ENCODE data around the gene ESRRB. TPM values are rescaled to one million over a fixed set of nuclear protein-coding genes. Genes with fewer than 3 reads are reported as not detected.

The ESRRB gene
- total RNA-seq, 1 donor from 2014 or later = 0.16 TPM

DNA sequence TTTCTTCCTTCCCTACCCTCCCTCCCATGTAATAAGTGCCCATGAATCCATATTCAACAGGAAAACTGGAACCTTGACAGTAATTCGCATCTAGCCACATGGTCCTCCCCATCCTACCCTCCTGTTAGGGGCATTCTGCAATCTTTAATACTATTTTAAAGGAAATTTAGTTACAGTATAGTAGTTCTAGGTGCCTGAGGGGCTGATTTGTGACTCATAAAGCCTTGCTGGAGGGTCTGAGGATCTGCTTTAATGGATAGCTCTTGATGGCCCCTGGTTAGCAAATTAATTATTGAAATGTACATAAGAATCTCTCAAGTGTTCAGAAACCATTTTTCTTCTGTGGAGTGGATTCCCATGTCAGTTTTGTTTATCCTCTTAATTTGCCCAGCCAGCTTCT lies 54.1 kb downstream of the ESRRB start:
- DNase-seq (ENCODE audit: low spot score in 2 of 2, unreplicated experiment in 2 of 2) = no peak
- H3K27me3 Mint-ChIP-seq (ENCODE audit: low read depth) = peaks cover 7% of the 10 kb centered on the region
- no peaks in the 10 kb centered on the region for H3K9me3 Mint-ChIP-seq
- H3K4me3 Mint-ChIP-seq = no peak overlapping the region
- no peaks in the 10 kb centered on the region for H3K36me3 Mint-ChIP-seq
- no peak overlapping the region for H3K27ac Mint-ChIP-seq
- H3K4me1 Mint-ChIP-seq = peaks cover 17% of the 10 kb centered on the region
- TF ChIP-seq, protein P1, sequence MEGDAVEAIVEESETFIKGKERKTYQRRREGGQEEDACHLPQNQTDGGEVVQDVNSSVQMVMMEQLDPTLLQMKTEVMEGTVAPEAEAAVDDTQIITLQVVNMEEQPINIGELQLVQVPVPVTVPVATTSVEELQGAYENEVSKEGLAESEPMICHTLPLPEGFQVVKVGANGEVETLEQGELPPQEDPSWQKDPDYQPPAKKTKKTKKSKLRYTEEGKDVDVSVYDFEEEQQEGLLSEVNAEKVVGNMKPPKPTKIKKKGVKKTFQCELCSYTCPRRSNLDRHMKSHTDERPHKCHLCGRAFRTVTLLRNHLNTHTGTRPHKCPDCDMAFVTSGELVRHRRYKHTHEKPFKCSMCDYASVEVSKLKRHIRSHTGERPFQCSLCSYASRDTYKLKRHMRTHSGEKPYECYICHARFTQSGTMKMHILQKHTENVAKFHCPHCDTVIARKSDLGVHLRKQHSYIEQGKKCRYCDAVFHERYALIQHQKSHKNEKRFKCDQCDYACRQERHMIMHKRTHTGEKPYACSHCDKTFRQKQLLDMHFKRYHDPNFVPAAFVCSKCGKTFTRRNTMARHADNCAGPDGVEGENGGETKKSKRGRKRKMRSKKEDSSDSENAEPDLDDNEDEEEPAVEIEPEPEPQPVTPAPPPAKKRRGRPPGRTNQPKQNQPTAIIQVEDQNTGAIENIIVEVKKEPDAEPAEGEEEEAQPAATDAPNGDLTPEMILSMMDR (IDR thresholded peaks at IDR 0.05; ENCODE audit: unreplicated experiment) = no peak

DNA sequence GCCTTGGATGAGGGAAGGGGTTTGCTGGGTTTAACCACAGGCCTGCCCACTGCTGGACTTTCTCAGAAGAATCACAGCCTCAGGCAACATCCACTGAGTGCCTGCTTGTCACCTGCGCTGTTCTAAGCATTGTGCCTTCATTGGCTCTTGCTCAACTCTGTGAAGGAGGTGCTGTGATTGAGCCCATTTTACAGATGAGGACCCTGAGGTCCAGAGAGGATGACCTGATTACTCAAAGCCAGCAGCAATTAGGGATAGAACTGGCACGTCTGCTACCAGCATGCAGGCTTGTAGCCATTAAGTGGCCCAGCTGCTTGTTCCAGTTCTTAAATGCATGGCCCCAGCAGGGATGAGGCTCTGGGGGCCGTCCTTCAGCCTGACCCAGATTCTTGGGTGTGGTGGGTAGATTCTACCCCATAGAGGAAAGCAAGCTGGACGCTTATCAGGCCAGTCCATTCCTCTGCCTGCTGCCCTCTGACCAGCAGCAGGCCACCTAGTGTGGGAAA lies 54.6 kb downstream of the ESRRB start:
- H3K9me3 Mint-ChIP-seq = no peaks in the 10 kb centered on the region
- H3K4me3 Mint-ChIP-seq = no peak overlapping the region
- no peak for DNase-seq (ENCODE audit: low spot score in 2 of 2, unreplicated experiment in 2 of 2)
- H3K27me3 Mint-ChIP-seq (ENCODE audit: low read depth) = peaks cover 10% of the 10 kb centered on the region
- no peaks in the 10 kb centered on the region for H3K36me3 Mint-ChIP-seq
- H3K27ac Mint-ChIP-seq = no peak overlapping the region
- H3K4me1 Mint-ChIP-seq = peaks cover 17% of the 10 kb centered on the region
- TF ChIP-seq, protein P1 (IDR thresholded peaks at IDR 0.05; ENCODE audit: unreplicated experiment) = no peak

DNA sequence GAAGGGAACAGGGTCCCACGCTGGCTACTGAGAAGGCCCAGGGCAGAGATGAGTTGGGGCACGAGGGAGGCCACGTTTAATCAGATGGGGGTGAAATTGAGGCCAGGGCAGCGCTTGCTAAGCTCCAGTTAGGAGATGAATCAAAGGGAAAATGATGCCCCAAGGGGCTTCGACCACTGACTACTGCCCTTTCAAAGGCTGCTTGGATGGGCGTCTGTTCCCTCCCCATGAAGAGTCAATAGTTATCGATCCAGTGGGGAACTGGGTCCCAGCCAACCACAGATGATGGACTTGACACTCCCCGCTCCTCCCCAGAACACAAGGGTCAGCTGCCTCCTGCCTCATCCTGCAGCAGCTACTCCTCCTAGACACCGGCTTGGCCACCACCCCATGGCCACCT lies 55.6 kb downstream of the ESRRB start:
- H3K27me3 Mint-ChIP-seq (ENCODE audit: low read depth) = peaks cover 10% of the 10 kb centered on the region
- H3K27ac Mint-ChIP-seq = no peak overlapping the region
- no peak for DNase-seq (ENCODE audit: low spot score in 2 of 2, unreplicated experiment in 2 of 2)
- H3K36me3 Mint-ChIP-seq = no peaks in the 10 kb centered on the region
- TF ChIP-seq, protein P1 (IDR thresholded peaks at IDR 0.05; ENCODE audit: unreplicated experiment) = no peak
- H3K4me1 Mint-ChIP-seq = peaks cover 17% of the 10 kb centered on the region
- H3K9me3 Mint-ChIP-seq = no peaks in the 10 kb centered on the region
- no peak overlapping the region for H3K4me3 Mint-ChIP-seq

DNA sequence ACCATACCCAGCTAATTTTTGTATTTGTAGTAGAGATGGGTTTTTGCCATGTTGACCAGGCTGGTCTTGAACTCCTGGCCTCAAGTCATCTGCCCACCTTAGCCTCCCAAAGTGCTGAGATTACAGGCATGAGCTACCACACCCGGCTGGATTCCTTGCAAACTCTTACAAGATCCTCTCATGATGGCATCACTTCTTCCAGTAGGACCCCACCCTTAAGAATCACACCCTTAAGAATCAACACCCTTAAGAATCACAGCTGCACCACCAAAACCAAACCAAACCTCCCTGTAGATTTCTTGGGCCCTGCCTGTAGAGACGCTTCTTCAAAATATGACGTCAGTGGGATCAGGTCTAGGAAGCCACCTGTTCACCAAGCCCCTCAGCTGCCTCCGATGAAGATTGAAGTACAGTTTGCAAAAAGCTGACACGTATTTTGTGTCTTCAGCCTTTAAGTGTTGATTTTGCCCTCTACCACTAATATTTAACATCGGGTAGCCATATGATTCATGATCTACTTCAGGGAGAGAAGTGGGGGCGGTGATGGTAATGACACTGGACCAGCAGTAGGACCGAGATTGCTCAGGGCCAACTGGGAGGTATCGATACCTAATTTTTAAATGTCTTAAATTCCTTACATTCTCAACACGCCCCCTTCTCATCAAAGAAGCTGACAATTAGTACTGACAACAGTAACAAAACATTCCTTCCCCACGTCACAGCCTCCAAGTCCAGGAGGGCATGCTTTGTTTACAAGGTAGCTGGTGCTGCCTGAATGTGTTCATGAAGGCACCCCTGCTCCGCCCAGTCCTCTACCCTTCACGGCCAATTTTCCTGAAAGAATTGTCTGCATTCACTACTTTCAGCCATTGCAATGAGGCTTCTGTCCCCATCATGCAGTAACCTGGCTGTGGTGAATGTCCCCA lies 57.2 kb downstream of the ESRRB start:
- DNase-seq (ENCODE audit: low spot score in 2 of 2, unreplicated experiment in 2 of 2) = no peak
- Mint-ChIP-seq H3K27ac (peak overlapping the region; percentile 37), H3K36me3 (no peaks in the 10 kb centered on the region), H3K4me1 (peaks cover 17% of the 10 kb centered on the region), H3K9me3 (no peaks in the 10 kb centered on the region), H3K4me3 (no peak overlapping the region), H3K27me3 (ENCODE audit: low read depth) (peaks cover 11% of the 10 kb centered on the region)
- TF ChIP-seq, protein P1 (IDR thresholded peaks at IDR 0.05; ENCODE audit: unreplicated experiment) = no peak

DNA sequence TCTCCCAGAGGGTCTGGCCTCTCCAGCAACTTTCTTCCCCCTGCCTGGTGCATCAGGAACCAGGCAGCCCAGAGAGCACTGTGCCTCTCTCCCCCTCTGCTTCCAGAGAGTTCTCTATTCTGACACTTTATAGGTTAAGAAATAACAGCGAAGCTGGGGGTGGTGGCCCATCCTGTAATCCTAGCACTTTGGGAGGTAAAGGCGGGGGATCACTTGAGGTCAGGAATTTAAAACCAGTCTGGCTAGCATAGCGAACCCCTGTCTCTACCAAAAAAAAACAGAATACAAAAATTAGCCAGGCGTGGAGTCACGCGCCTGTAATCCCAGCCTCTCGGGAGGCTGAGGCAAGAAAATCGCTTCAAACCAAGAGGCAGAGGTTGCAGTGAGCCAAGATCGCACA lies 58.3 kb downstream of the ESRRB start:
- Mint-ChIP-seq H3K27ac (no peak overlapping the region), H3K4me1 (peaks cover 17% of the 10 kb centered on the region), H3K36me3 (no peaks in the 10 kb centered on the region), H3K27me3 (ENCODE audit: low read depth) (peaks cover 13% of the 10 kb centered on the region), H3K4me3 (no peak overlapping the region), H3K9me3 (no peaks in the 10 kb centered on the region)
- TF ChIP-seq, protein P1 (IDR thresholded peaks at IDR 0.05; ENCODE audit: unreplicated experiment) = no peak
- no peak for DNase-seq (ENCODE audit: low spot score in 2 of 2, unreplicated experiment in 2 of 2)

All from mesothelial cell of epicardium (in vitro differentiated cells).